ENCODE results near the gene PPP2R2C. TPM values are rescaled to one million over a fixed set of nuclear protein-coding genes. Genes with fewer than 3 reads are reported as not detected.

The PPP2R2C gene
- total RNA-seq, 1 experiment from 2014 or later: 32.9 TPM

DNA sequence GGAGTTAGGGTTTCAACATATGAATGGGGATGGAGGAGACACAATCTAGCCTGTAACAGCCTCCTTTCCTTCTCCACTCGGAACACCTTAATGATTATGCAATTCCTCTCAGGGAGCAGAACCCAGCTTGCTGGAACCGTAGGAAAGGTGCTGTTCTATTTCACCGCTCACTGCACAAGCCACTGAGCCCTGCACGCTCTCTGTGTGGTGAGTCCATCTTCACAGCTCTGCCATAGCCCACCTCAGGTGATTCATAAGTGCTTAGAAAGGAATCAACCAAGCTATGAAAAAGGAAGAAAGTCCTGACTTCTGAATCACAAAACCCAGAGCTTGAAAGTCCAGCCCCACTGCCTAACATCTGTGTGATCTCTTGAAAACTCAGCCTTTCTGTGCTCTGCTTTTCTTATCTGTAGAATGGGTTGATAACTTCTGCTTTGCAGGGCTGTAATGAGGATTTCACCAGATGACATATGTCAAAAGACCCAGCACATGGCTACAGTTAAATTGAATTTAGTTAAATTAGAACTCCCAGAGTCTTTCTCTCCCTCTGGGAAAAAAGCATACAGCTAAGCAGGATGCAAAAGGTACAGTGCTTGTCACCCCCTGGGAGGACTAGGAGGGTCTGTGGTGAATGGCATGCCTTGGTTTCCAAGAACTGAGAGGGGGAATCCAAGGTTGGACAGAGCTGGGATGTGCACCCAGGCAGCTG, 111.2 kb downstream of the PPP2R2C start:
- TF ChIP-seq, protein P1, sequence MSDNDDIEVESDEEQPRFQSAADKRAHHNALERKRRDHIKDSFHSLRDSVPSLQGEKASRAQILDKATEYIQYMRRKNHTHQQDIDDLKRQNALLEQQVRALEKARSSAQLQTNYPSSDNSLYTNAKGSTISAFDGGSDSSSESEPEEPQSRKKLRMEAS (IDR thresholded peaks at IDR 0.05): no peak
- TF ChIP-seq SRF (IDR thresholded peaks at IDR 0.05; ENCODE audit: low read depth): no peak
- no peak for TF ChIP-seq FOSL1 (IDR thresholded peaks at IDR 0.05; ENCODE audit: low read depth)
- no peak for TF ChIP-seq SIN3A (IDR thresholded peaks at IDR 0.05; ENCODE audit: low read depth)
- TF ChIP-seq YY1 (IDR thresholded peaks at IDR 0.05; ENCODE audit: extremely low read depth, insufficient replicate concordance, low read depth, low read length): no peak
- H2AFZ ChIP-seq (ENCODE audit: low read depth, low read length, poor library complexity, severe bottlenecking): no peak overlapping the region
- no peak for ATAC-seq
- no peaks in the 10 kb centered on the region for H4K20me1 ChIP-seq (ENCODE audit: insufficient read depth)
- H3K79me2 ChIP-seq (ENCODE audit: insufficient read depth, low read length): no peaks in the 10 kb centered on the region
- H3K9me3 ChIP-seq (ENCODE audit: control insufficient read depth in 1 of 2, insufficient read depth in 1 of 2, low read depth in 1 of 2, low read length in 2 of 2): no peaks in the 10 kb centered on the region
- no peak overlapping the region for H3K4me2 ChIP-seq (ENCODE audit: low read length)
- CTCF ChIA-PET: interaction anchor here (1.5 to 1.6 kb wide), 3 partner anchors 23 to 110 kb away, joined by 3 to 4 read pairs (median 4); no protein-coding TSS in a partner anchor
- DNase-seq (ENCODE audit: low read depth, low spot score): no peak
- no peak overlapping the region for H3K27ac ChIP-seq (ENCODE audit: low read depth, low read length)
- RAD21 ChIA-PET (ENCODE audit: low non-redundant PET in 1 of 2, low total read pairs in 2 of 2, uncharacterized antibody in 2 of 2, unreplicated experiment in 2 of 2): no interaction called here
- no peaks in the 10 kb centered on the region for H3K36me3 ChIP-seq (ENCODE audit: control insufficient read depth in 1 of 2, insufficient read depth in 2 of 2, low read length in 2 of 2)
- no TSS peak for BruUV-seq (replicated peaks)
- no peaks in the 10 kb centered on the region for H3K9me2 ChIP-seq (ENCODE audit: insufficient read depth)
- intact Hi-C loops (cut with micrococcal nuclease): no loop called here
- H3K9ac ChIP-seq (ENCODE audit: low read length): no peak overlapping the region
- no peak overlapping the region for H3K4me3 ChIP-seq (replicated peaks in 1 of 2; ENCODE audit: low read depth in 1 of 2, low read length in 2 of 2)
- POLR2A ChIA-PET: no interaction called here
- no peaks in the 10 kb centered on the region for H3K4me1 ChIP-seq (ENCODE audit: control insufficient read depth in 1 of 2, insufficient read depth in 2 of 2, low read length in 2 of 2)
- H3K27me3 ChIP-seq (ENCODE audit: insufficient read depth, low read length): 0 out of 2 replicates have a peak, but pooled peaks cover 3% of the 10 kb centered on the region

DNA sequence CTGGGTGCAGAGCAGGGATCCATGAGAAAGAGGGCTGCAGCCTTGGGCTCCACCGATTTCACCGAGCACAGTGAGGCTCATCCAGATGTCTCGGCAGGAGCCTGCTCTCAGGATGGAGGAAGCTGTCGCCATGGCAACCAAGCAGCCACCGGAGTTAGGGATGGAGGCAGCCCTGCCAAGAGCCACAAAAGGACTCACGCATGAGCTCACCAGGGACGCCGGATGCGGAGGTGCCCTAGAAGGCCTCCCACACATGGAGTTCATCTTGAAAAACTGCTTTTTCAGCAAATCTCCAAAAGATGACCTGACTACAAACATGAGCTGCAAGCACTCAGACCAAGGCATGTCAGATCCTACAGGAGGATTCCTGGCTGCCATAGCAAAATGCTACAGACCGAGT, 112.0 kb downstream of the PPP2R2C start:
- ChIA-PET POLR2A (no interaction called here), CTCF (interaction anchor here (1.5 kb wide), 1 partner anchor 110 kb away, joined by 4 read pairs; no protein-coding TSS in a partner anchor), RAD21 (ENCODE audit: low non-redundant PET in 1 of 2, low total read pairs in 2 of 2, uncharacterized antibody in 2 of 2, unreplicated experiment in 2 of 2) (no interaction called here)
- Histone ChIP-seq H3K4me2 (ENCODE audit: low read length) (no peak overlapping the region), H3K4me3 (replicated peaks in 1 of 2; ENCODE audit: low read depth in 1 of 2, low read length in 2 of 2) (no peak overlapping the region), H3K9ac (ENCODE audit: low read length) (no peak overlapping the region), H3K9me2 (ENCODE audit: insufficient read depth) (no peaks in the 10 kb centered on the region), H3K36me3 (ENCODE audit: control insufficient read depth in 1 of 2, insufficient read depth in 2 of 2, low read length in 2 of 2) (no peaks in the 10 kb centered on the region), H3K9me3 (ENCODE audit: control insufficient read depth in 1 of 2, insufficient read depth in 1 of 2, low read depth in 1 of 2, low read length in 2 of 2) (no peaks in the 10 kb centered on the region), H3K4me1 (ENCODE audit: control insufficient read depth in 1 of 2, insufficient read depth in 2 of 2, low read length in 2 of 2) (no peaks in the 10 kb centered on the region), H2AFZ (ENCODE audit: low read depth, low read length, poor library complexity, severe bottlenecking) (no peak overlapping the region), H4K20me1 (ENCODE audit: insufficient read depth) (no peaks in the 10 kb centered on the region), H3K79me2 (ENCODE audit: insufficient read depth, low read length) (no peaks in the 10 kb centered on the region), H3K27ac (ENCODE audit: low read depth, low read length) (no peak overlapping the region), H3K27me3 (ENCODE audit: insufficient read depth, low read length) (0 out of 2 replicates have a peak, but pooled peaks cover 3% of the 10 kb centered on the region)
- intact Hi-C loops (cut with micrococcal nuclease): no loop called here
- no peak for ATAC-seq
- no TSS peak for BruUV-seq (replicated peaks)
- DNase-seq (ENCODE audit: low read depth, low spot score): no peak
- TF ChIP-seq, protein P1 (IDR thresholded peaks at IDR 0.05): no peak

Data from HCT116 (cell line).